Activated T-cell treated with anti-CD3 and anti-CD28 coated beads for 48 hours (primary cell): Measurements from ENCODE around the gene NOTCH1.
A peak's percentile ranks its signal among the peaks of the same experiment; 100 is the strongest.
"Not testable (repeated sequence)": the region's sequence is repeated elsewhere in the genome, so short reads cannot be mapped to it uniquely, and the experiment has no call there.

ENCODE experiments used
- DNase-seq: peaks from one replicate; pipeline ENCODE4 v3.0.0-alpha.2; 2020; ENCODE audit warnings: low read depth

The NOTCH1 gene

DNA sequence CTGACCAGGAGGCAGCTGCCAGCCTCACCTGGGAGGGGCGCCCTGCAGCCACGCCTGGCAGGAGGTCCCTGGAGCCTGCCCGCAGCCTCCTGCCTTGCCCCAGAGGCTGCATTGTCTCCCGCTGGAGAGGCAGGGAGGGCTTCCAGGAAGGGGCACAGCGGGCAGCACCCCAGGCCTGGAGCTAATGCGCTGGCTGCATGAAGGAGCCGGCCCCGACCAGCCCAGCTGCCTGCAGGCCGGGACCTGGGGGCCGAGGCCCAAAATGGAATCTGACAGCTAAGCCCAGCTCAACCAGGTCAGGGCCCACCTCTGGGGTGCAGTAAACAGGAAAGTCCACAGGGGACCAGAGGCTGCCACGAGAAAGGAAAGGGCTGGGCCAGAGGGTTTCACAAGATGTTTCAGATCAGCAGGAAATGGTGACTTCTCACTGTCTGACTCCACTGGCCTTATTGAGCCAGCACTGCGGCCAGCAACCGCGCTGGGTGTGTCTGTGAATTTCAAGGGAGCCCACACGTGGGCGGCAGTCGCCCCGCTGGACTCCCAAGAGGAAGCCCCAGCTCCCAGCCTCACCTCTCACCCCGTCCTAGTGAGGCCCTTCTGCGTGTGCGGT lies 18.6 kb upstream of the NOTCH1 start:
- DNase-seq = no peak

DNA sequence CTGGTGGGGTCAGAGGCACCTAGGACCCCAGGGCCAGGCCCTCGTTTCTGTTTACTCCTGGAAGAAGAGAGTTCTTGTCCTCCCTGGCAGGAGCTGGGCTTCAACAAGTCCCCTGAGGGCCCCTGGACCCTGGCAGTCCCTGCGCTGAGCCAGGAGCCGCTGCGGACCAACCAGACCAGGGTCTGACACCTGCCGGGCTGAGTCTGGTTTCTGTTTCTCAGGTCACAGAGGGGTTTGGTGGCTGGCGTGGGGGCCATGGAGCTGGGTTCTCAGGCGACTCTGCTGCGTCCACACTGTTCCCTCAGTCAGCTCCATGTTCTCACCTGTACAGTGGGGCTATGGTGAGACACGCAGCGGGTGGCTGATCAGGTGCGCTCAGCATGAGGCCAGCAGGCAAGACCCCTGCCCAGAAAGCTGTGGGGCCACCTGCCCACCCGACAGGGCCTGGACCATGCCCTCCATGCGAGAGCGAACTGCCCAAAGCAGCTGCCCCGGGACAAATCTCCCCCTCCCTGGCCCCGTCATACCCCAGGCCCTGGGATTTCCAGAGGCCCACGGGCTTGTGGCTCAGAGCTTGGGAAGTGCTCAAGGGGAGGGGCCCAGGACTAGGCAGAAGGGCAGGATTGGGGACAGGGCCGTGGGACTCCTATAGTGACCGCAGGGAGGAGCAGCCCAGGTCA lies 17.9 kb upstream of the NOTCH1 start:
- DNase-seq = no peak

DNA sequence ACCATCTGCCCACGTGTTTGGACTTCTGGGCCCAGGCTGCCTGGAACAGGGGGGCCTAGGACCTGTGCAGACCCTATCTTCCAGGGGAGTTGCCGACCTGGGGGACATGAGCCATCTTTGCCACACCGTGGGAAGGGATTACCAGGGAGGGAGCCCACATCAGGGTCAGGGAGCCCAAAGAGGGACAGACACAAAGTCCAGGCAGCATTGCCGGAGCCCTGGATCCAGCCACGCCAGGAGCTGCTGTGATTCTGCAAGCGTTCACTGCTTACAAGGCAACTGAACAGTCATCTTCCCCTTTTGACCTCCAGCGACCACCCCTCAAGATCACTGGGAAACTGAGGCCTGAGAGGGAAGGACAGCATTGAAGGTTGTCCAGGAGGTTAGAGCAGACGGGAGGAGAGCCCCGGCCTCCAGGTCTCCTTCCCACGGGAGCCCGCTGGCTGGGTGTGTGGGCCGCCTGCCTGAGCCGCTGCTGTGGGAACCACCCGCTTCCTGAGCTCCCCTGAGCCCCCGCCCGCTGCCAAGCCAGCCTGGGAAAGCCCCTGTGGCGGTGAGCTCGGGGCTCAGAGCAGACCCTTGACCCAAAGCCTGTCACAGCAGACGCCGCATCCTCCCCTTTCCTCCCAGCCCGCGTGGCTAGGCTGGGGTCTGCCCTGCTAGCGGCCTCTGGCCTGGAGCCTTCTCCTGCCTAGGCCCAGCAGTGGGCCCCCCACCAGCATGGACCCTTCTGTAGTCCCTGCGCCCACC lies 17.1 kb upstream of the NOTCH1 start:
- DNase-seq = no peak

DNA sequence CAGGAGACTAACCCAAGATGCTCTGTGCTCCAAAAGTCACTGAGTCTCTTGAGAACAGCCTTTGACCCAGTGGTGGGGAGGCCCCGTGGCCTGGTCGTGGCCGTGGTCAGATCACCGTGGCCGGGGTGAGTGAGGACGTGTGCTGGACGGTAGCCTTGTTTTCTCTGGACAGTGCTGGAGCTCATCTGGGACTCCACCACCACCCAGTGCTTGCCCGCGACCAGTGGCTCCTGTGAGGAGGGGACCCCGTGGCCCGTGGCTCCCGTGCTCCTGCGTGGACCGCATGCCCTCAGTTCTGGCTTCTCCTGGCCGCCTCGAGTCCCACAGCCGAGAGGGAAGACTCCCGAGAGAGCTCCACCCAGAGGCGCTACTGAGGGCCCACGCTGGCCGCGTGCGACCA lies 15.9 kb upstream of the NOTCH1 start:
- DNase-seq = no peak

DNA sequence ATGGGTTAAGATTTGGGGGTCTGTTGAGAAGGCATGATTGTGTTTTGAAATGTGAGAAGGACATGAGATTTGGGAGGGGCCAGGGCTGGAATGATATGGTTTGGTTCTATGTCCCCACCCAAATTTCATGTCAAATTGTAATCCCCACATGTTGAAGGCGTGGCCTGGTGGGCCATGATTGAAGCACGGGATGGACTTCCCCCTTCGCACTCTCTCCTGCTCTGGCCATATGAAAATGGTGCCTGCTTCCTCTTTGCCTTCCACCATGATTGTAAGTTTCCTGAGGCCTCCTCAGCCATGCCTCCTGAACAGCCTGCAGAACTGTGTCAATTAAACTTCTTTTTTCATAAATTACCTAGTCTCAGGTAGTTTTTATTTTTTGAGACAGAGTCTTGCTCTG lies 14.7 kb upstream of the NOTCH1 start:
- DNase-seq = no peak

DNA sequence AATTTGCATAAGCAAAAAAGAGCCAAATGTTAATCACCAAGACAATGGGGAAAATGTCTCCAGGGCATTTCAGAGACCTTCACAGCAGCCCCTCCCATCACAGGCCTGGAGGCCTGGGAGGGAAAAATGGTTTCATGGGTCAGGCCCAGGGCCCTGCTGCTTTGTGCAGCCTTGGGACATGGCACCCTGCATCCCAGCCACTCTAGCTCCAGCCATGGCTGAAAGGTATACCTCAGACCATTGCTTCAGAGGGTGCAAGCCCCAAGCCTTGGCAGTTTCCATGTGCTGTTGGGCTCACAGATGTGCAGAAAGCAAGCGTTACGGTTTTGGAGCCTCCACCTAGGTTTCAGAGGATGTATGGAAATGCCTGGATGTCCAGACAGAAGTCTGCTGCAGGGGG lies 13.5 kb upstream of the NOTCH1 start:
- DNase-seq = not testable (repeated sequence)

DNA sequence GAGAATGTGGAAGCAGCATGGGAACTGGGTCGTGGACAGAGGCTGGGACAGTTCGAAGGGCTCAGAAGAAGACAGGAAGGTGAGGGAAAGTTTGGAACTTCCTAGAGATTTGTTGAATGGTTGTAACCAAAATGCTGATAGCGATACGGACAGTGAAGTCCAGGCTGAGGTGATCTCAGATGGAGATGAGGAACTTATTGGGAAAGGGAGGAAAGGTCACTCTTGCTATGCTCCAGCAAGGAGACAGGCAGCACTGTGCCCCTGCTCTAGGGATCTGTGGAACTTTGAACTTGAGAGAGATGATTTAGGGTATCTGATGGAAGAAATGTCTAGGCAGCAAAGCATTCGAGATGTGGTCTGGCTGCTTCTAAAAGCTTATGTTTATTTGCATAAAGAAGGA lies 13.0 kb upstream of the NOTCH1 start:
- not testable (repeated sequence) for DNase-seq

DNA sequence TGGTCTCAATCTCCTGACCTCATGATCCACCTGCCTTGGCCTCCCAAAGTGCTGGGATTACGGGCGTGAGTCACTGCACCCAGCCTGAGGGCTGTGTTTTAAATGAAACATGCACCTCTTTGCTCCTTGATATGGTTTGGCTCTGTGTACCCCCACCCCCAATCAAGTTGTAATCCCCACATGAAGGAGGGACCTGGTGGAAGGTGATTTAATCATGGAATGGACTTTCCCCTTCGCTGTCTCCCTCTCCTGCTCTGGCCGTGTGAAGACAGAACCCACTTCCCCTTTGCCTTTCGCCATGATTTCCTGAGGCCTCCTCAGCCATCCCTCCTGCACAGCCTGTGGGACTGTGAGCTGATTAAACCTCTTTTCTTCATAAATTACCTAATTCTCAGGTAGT lies 12.5 kb upstream of the NOTCH1 start:
- no peak for DNase-seq

DNA sequence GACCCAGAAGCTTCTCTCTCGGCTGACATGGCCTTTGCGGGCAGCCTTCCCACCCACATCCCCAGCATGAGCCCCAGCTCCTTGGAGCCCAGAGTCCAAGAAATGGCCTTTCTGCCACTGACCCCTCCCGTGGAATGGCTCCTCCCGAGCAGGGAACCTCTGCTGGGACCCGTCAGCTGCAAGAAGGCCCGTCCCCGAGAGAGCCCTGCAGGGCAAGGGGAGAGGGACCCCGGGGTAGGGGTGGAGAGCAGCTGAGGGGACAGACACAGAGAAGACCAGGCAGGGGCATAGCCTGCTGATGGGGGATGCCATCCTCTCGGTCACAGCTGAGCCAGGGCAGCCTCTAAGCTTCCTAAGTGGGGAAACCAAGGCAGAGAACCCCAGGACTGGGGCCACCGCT lies 11.2 kb upstream of the NOTCH1 start:
- no peak for DNase-seq

DNA sequence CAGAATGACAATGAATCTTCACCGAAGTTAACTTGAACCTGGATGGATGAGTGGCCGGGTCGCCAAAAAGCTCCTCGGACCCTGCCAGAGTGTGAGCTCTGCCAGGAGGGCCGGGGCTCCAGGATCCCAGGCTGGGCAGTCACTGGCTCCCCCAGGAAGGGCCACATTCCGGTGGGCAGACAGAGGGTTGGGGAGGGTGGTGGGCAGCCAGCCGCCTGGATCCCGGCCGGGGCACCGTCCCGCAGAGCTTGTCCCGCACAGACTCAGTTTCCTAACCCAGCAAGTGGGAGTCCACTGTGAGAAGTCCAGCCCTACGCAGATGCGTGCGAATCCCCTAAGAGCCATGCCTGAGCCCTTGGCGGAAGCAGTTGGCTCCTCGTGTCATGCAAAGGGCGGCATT lies 10.3 kb upstream of the NOTCH1 start:
- DNase-seq = no peak

DNA sequence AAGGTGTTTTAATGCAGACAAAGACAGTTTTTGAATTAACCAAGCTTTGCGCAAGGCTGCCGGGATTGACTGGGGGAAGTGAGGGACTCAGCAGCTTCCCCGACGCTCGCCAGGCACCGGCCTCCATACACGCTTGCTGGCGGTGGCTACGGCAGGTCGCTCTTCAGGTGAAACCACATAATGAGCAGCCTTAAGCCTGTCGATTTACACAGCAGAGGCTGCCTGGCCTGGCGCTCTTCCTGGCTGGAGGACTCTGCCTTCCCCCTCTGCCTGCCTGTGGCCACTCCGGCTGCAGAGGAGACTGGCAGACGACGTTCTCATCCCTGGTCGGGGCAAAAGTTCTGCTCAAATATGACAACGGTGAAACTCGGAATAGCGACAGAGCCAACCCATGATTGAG lies 9.0 kb upstream of the NOTCH1 start:
- no peak for DNase-seq

DNA sequence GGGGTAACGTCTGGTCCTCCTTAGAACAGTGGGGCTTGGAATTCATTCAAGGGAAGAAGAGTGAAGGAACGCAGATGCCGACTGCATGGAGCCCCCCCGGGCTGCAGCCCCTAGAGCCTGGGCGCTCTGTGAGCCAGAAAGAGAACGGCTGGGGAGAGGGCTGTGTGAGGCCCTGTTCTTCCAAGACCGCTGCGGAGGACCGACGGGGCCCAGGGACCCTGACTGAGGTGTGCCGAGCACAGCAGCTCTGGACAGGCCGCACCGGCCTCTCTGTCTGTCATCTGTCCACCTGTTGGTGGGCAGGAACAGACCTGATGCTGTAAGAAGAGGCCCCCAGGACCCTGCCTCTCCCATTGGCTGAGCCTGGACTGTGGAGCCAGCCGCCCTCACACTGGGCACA lies 7.7 kb upstream of the NOTCH1 start:
- no peak for DNase-seq

DNA sequence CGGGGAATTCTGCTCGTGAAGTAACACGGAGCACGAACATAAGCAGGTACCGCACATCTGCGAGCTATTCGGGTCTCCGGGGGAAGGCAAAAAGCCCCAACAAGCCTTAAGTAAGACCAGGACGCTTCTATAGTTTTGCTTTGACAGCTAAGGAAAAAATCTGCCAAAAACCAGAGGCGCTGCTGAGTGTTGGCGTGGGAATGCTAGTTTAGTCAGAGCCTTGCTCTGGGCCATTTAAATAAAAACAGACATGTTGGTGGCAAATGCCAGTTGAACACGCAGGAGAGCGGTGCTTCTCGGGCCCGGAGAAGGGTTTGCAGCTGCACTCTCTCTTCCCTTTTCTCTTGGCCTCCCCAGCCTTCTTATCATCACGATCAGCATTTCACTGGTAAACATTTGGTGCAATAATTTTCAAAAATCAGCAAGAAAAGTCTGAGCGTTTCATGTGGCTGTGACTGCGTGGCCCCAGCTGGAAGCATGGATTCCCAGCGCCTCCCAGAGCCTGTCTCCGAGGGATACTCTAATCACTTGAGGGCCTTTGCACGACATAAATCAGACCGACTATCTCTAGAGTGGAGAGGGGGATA lies 6.4 kb upstream of the NOTCH1 start:
- no peak for DNase-seq

DNA sequence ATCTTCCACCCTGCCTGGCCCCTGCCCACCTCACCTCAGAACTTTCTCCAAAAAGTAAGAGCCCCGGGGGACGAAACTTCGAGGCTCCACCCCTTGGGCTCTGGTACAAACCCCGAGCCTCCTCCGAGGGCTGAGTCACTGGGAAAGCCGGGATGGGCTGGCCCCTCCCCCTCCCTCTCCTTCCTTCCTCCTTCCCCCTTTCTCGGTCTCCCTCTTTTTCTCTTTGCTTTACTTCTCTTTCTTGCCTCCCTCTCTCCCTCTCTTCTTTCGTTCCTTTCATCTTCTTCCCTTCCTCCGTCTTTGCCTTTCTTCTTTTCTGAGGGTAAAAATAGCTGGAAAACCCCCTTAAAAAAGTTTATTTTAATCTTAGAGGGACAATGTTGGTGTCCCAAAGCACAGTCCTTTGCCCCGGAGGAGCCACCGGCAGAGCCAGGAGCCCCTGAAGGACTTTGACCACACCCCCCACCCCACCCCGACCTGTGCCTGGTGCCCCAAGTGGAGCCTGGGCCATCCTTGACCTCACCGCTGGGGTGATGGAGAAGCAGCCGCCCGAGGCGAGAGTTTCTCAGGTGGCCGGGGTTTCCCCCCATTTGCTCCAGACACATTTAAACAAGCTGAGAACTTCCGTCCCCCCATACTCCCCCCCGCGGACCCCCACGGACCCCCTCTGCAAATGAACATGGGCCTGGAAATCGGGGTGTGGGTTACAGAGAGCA lies 5.7 kb upstream of the NOTCH1 start:
- no peak for DNase-seq

DNA sequence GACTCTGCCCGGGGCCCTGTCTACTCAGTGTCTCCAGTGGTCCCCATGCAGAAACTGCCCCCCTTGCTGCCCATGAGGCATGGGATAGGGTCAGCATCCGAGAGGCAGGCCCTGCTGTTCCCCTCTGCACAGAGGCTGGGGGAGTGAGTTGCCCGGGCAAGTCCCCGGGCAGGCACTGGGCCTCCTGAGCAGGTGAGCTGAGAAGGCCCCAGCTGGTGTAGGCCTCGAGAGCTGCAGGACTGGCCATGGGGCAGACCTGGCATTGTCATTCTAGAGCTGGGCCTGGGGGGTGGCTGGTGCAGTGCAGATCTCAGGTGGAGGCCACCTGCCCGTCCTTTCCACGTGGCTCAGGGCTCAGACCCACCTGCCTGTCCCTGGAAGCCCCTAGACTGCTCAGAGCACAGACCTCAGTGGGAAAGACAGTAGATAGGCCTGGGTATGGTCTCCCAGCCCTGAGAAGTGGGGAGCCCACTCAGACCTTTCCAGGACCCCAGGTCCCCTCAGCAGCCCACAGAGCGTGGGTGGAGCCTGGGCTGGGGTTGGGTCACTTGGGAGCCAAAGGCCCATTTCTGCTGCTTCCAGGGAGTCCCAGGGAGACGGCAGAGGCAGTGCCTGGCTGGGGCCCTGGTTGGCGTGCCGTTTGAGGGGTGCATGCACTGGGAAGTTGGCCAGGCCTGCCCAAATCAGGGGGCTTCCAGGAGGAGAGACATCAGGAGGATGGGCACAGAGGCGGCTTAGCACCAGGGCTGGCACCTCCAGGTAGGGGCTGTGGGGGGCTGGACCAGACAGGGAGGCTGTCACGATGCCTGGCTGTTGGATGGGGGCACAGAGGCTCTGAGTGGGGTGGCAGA lies 4.8 kb upstream of the NOTCH1 start:
- DNase-seq = no peak

DNA sequence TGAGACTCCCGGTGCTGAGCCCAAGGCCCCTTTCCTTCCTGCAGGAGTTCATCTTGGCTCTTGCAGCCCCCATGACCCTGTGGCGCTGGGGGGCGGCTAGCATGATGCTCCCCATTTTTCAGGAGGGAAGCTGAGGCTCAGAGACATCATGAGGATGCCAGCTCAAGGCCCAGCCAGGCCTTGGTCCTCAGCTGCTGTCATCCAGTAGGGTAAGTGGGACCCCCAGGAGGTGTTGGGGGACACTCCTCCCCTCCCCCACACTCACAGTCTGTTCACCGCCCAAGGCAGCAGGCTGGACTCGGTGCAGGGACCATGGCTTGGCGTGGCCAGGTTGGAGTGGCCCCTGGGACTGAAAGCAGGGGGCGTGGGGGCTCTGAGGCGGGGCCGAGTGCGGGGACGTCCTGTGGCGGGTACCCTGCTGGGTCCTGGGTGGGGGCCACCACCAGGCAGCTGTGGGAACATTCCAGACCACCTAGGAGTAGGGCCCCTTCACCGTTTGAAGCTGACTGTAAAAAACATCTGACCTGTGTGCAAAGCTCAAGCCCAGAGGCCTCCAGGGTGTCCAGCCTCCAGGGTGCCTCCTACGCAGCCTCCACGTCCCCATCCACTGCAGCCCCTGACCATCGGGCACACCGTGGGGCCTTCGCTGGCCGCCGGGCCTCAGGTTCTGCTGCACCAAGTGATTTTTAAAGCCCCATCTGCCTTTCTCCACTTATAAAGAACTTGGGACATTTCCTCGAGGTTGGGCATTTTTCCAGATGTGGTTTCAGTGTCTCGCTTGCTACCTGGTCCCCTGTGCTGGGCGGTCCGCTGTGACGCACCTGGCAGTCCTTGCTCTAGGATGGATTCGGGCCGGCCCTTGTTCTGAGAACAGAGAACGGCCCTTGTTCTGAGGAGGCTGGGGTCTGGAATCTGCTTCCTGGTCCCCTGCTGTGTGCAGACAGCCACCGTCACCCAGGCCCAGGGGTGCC lies 3.4 kb upstream of the NOTCH1 start:
- DNase-seq = no peak

DNA sequence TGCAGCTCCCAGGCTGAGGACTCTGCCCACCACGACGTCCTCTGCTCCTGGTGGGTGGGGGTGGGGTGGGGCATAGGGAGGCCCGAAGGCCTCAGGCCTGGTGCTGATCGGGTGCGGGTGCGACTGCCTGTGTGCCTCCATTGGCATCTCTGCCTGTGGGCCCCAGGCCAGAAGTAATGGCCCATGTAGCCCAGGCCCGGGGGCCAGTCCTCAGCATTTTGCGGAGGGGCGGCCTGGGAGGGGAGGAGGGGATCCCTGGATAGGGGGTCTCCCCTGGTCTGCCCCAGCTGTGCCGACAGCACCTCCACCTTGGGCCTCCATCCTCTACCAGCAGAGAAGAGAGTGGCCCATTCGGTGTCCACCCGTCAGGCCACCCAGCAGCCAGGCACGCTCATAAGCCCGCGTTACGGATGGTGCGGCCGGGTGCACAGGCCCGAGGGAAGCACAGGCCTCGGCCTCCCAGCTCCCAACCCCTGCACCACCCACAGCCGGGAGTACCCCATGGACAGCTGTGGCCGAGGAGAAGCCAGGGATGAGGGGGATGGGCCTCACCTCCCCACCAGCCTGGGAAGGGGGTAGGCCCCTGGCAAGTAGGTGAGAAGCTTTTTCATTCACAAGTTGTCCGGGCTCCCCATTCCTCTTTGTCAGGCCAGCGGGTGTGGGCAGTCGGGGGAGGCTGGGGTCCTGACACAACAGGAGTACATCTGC lies 1.8 kb upstream of the NOTCH1 start:
- DNase-seq = no peak

DNA sequence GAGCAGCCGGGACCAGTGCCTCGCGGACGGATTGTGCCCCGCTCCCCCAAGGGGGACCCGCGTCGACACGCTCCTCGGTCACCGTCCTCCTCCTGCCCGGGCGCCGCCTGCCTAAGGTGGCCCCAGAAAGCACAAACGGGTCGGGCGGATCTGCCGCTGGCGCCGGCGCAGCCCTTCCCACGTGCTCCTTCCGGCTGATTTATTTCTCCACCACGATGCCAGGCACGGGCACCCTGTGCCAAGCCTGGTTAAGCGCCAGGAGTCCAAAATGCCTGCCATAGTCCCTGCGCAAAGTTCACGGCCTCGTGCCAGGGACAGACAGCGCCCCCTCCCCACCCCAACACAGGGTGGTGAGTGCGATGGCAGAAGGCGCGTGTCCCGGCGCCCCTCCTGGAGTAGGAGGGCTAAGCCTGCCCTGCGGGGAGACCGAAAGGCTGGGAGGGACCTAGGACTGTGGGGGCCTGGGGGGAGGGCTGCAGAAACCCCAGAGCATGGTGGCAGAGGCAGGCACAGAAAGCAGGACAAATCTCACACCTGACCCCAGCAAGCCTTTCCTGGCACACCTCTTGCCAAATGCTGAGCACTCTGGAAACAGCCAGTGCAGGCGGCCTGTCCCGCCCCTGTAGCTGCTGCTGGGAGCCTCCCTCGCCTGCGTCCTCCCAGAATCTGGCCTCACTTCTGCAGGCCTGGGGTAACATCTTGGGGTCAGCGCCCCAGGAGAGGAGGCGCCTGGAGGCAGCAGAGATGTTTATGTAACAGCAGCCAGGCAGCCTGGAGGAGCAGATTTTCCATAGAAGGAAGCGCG lies 1.1 kb upstream of the NOTCH1 start:
- peak; percentile 48 for DNase-seq

DNA sequence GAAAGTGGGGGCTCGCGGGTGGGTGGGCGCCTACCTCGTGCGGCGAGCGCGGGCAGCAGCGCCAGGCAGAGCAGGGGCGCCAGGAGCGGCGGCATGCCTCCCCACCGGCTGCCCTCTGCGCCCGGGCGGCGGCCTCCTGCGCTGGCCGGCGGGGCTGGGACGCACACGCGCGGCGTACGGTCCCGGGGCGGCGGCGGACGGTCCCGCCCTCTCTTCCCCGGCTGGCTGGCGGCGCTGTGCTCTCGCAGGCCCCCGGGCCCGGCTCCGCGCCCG lies 220 bp downstream of the NOTCH1 start:
- no peak for DNase-seq
